Mesendoderm (in vitro differentiated cells): ENCODE measurements around the gene SH3BP4.

Experiments
- DNase-seq: peaks from one replicate; pipeline ENCODE4 v3.0.0; 2013
- H2AK5ac ChIP-seq: 2 replicates; pipeline ENCODE4 v1.6.1; 2013; ENCODE audit warnings: low read length, inconsistent platforms
- H2BK120ac ChIP-seq: 2 replicates; pipeline ENCODE4 v1.6.1; 2013; ENCODE audit warnings: low read depth, mild to moderate bottlenecking, low read length, moderate library complexity, mixed read lengths
- H2BK15ac ChIP-seq: replicated peaks from 2 replicates; pipeline ENCODE4 v1.6.1; 2013; ENCODE audit warnings: low read depth, mild to moderate bottlenecking, moderate library complexity
- H2BK5ac ChIP-seq: 2 replicates; pipeline ENCODE4 v1.6.1; 2013; ENCODE audit warnings: low read length, inconsistent platforms
- H3K18ac ChIP-seq: 2 replicates; pipeline ENCODE4 v1.6.1; 2013; ENCODE audit warnings: mild to moderate bottlenecking, low read length, mixed read lengths
- H3K23ac ChIP-seq: one replicate; pipeline ENCODE4 v1.6.1; 2013; ENCODE audit warnings: low read length
- H3K27ac ChIP-seq: 2 replicates; pipeline ENCODE4 v1.5.1; 2013; ENCODE audit warnings: low read depth, mild to moderate bottlenecking, inconsistent platforms, low read length, moderate library complexity
- H3K27me3 ChIP-seq: 2 replicates; pipeline ENCODE4 v1.6.1; 2013; ENCODE audit warnings: low read length, control low read depth, mild to moderate bottlenecking, inconsistent platforms; ENCODE audit not compliant: insufficient read depth, poor library complexity
- H3K36me3 ChIP-seq: 2 replicates; pipeline ENCODE4 v1.6.1; 2013; ENCODE audit warnings: low read length, inconsistent platforms; ENCODE audit not compliant: control insufficient read depth, insufficient read depth
- H3K4ac ChIP-seq: one replicate; pipeline ENCODE4 v1.6.1; 2013; ENCODE audit warnings: low read depth, mild to moderate bottlenecking, low read length, moderate library complexity
- H3K4me1 ChIP-seq: 2 replicates; pipeline ENCODE4 v1.6.1; 2013; ENCODE audit warnings: low read depth, low read length, inconsistent platforms; ENCODE audit not compliant: control insufficient read depth
- H3K4me2 ChIP-seq: 2 replicates; pipeline ENCODE4 v1.6.1; 2013; ENCODE audit warnings: low read length
- H3K4me3 ChIP-seq: 2 replicates; pipeline ENCODE4 v1.5.1; 2013; ENCODE audit warnings: mild to moderate bottlenecking, low read length
- H3K56ac ChIP-seq: one replicate; pipeline ENCODE4 v1.6.1; 2013; ENCODE audit warnings: low read length
- H3K79me1 ChIP-seq: 2 replicates; pipeline ENCODE4 v1.6.1; 2013; ENCODE audit warnings: low read length, inconsistent platforms
- H3K79me2 ChIP-seq: 2 replicates; pipeline ENCODE4 v1.6.1; 2013; ENCODE audit warnings: mild to moderate bottlenecking, low read length; ENCODE audit not compliant: control insufficient read depth, insufficient read depth
- H3K9ac ChIP-seq: 2 replicates; pipeline ENCODE4 v1.6.1; 2013; ENCODE audit warnings: low read length, inconsistent platforms
- H4K5ac ChIP-seq: one replicate; pipeline ENCODE4 v1.6.1; 2013; ENCODE audit warnings: low read length
- H4K8ac ChIP-seq: one replicate; pipeline ENCODE4 v1.6.1; 2013; ENCODE audit warnings: low read depth, mild to moderate bottlenecking, control low read depth, low read length, moderate library complexity
- WGBS: extraction: QIAGEN DNeasy Blood & Tissue Kit; methylation state at CpG from one replicate; pipeline ENCODE4 v1.1.7; 2013; ENCODE audit warnings: low lambda C conversion rate, missing lambda C conversion rate; ENCODE audit not compliant: insufficient coverage; ENCODE audit errors: extremely low coverage; 5-methylcytosine and 5-hydroxymethylcytosine counted together

The SH3BP4 gene

GRCh38 chr2:235041221-235041917, 89.6 kb downstream of the SH3BP4 start:
- no CpG with 5 or more reads among the region's 31 CpGs for WGBS
- Histone ChIP-seq H3K4me2 (no peak overlapping the region), H3K23ac (no peak overlapping the region), H3K4ac (no peak overlapping the region), H2BK120ac (no peak overlapping the region), H3K79me1 (peaks cover 4% of the 10 kb centered on the region), H3K4me3 (no peak overlapping the region), H3K36me3 (peaks cover 10% of the 10 kb centered on the region), H2BK15ac (no peak overlapping the region), H3K27me3 (no peaks in the 10 kb centered on the region), H3K56ac (no peak overlapping the region), H3K4me1 (no peaks in the 10 kb centered on the region), H4K8ac (no peak overlapping the region), H3K18ac (no peak overlapping the region), H4K5ac (no peak overlapping the region), H2BK5ac (no peak overlapping the region), H2AK5ac (no peak overlapping the region), H3K79me2 (no peaks in the 10 kb centered on the region), H3K9ac (no peak overlapping the region), H3K27ac (no peak overlapping the region)
- no peak for DNase-seq

- Histone ChIP-seq H3K27ac (no peak overlapping the region), H3K79me2 (no peaks in the 10 kb centered on the region), H3K23ac (no peak overlapping the region), H3K27me3 (no peaks in the 10 kb centered on the region), H3K4me1 (no peaks in the 10 kb centered on the region), H3K4me3 (no peak overlapping the region), H3K79me1 (peaks cover 8% of the 10 kb centered on the region), H3K4ac (no peak overlapping the region), H3K4me2 (no peak overlapping the region), H2BK5ac (no peak overlapping the region), H3K9ac (no peak overlapping the region), H2BK120ac (no peak overlapping the region), H4K5ac (no peak overlapping the region), H3K56ac (no peak overlapping the region), H4K8ac (no peak overlapping the region), H2BK15ac (no peak overlapping the region), H3K18ac (no peak overlapping the region), H3K36me3 (peaks cover 12% of the 10 kb centered on the region), H2AK5ac (no peak overlapping the region)
- no peak for DNase-seq
- no CpG with 5 or more reads among the region's 25 CpGs for WGBS
These were observed 90.2 kb downstream of the SH3BP4 start for GRCh38 chr2:235041918-235042575.

GRCh38 chr2:235042576-235043515, 91.0 kb downstream of the SH3BP4 start:
- Histone ChIP-seq H2BK15ac (no peak overlapping the region), H3K36me3 (peaks cover 12% of the 10 kb centered on the region)

GRCh38 chr2:235043762-235044500, 92.1 kb downstream of the SH3BP4 start:
- Histone ChIP-seq H2BK5ac (no peak overlapping the region), H2AK5ac (no peak overlapping the region), H3K27me3 (no peaks in the 10 kb centered on the region), H3K18ac (no peak overlapping the region), H3K79me2 (no peaks in the 10 kb centered on the region), H3K4ac (no peak overlapping the region), H2BK15ac (no peak overlapping the region), H3K9ac (no peak overlapping the region), H3K79me1 (peaks cover 10% of the 10 kb centered on the region), H3K36me3 (peaks cover 12% of the 10 kb centered on the region), H3K27ac (no peak overlapping the region), H3K4me1 (no peaks in the 10 kb centered on the region), H3K23ac (no peak overlapping the region), H4K5ac (no peak overlapping the region), H3K4me3 (no peak overlapping the region), H2BK120ac (no peak overlapping the region), H3K56ac (no peak overlapping the region), H4K8ac (no peak overlapping the region), H3K4me2 (no peak overlapping the region)
- WGBS: no CpG with 5 or more reads among the region's 22 CpGs
- no peak for DNase-seq

More at GRCh38 chr2:235042576-235043515, 91.0 kb downstream of the SH3BP4 start:
- Histone ChIP-seq H2BK5ac (no peak overlapping the region), H2AK5ac (no peak overlapping the region), H3K9ac (no peak overlapping the region), H3K27me3 (no peaks in the 10 kb centered on the region), H3K56ac (no peak overlapping the region), H3K23ac (no peak overlapping the region), H3K79me2 (no peaks in the 10 kb centered on the region), H4K5ac (no peak overlapping the region), H3K4me3 (no peak overlapping the region), H3K18ac (no peak overlapping the region), H2BK120ac (no peak overlapping the region), H3K4me2 (no peak overlapping the region), H3K27ac (no peak overlapping the region), H3K79me1 (peaks cover 10% of the 10 kb centered on the region), H3K4me1 (no peaks in the 10 kb centered on the region), H4K8ac (no peak overlapping the region), H3K4ac (no peak overlapping the region)
- no peak for DNase-seq
- no CpG with 5 or more reads among the region's 49 CpGs for WGBS

GRCh38 chr2:235044501-235045271, 92.9 kb downstream of the SH3BP4 start:
- Histone ChIP-seq H3K27ac (no peak overlapping the region), H4K5ac (no peak overlapping the region), H4K8ac (no peak overlapping the region), H3K36me3 (peaks cover 12% of the 10 kb centered on the region), H2BK120ac (no peak overlapping the region), H3K18ac (no peak overlapping the region), H3K4ac (no peak overlapping the region), H3K4me2 (no peak overlapping the region), H3K27me3 (no peaks in the 10 kb centered on the region), H3K9ac (no peak overlapping the region), H3K79me1 (peaks cover 15% of the 10 kb centered on the region), H3K79me2 (peaks cover 3% of the 10 kb centered on the region), H3K56ac (no peak overlapping the region), H3K23ac (no peak overlapping the region), H3K4me3 (no peak overlapping the region), H2BK15ac (no peak overlapping the region), H2AK5ac (no peak overlapping the region), H2BK5ac (no peak overlapping the region), H3K4me1 (no peaks in the 10 kb centered on the region)
- DNase-seq: no peak
- no CpG with 5 or more reads among the region's 32 CpGs for WGBS
